HepG2 (cell line): ENCODE results near the gene CDKN2A. TPM values are rescaled to one million over a fixed set of nuclear protein-coding genes. Genes with fewer than 3 reads are reported as not detected.

ENCODE experiments used
- ATAC-seq: fragments of 200-7000 bp; cut with Tn5 transposase; 3 replicates; pipeline ENCODE4 v1.9.1; 2020; ENCODE audit warnings: mild to moderate bottlenecking, moderate library complexity
- BruUV-seq: library from RNA; stranded (reverse); fragments of 400-500 nt; replicated peaks from 2 replicates; lab custom pipeline; 2021; lab: Mats Ljungman, UMichigan
- CTCF ChIA-PET: fragments of 300-600 bp; formaldehyde crosslinking; extraction: SDS; loops from one replicate; lab custom pipeline; 2021; ENCODE audit warnings: low total read pairs, inconsistent platforms, low intra/inter-chr PET ratio; lab: Yijun Ruan, JAX
- POLR2A ChIA-PET: fragments of 350-600 bp; sonication (Branson Sonifier 250); formaldehyde crosslinking; loops from one replicate; lab custom pipeline; 2020; ENCODE audit warnings: antibody characterized with exemption, inconsistent platforms; lab: Yijun Ruan, JAX
- DNase-seq: peaks from one replicate; pipeline ENCODE4 v3.0.0-alpha.2; 2015; ENCODE audit warnings: low spot score
- FAIRE-seq: peaks from 3 replicates; lab custom pipeline; 2011; peaks lifted over from hg19 to GRCh38; lab: Jason Lieb, UNC
- H2AFZ ChIP-seq: one replicate; pipeline ENCODE4 v1.6.1; 2011; ENCODE audit warnings: low read length, inconsistent platforms
- H3K27ac ChIP-seq: fragments of 300-600 bp; 3 replicates; pipeline ENCODE4 v1.8.0; 2011; ENCODE audit warnings: mixed run types, mild to moderate bottlenecking, mixed read lengths, low read length, inconsistent platforms; ENCODE audit not compliant: insufficient read depth; ENCODE audit errors: extremely low read length
- H3K27me3 ChIP-seq, 2 experiments: fragments of 200-600 bp in 1 of 2; 2 replicates in 1 of 2; 3 replicates in 1 of 2; pipeline versions ENCODE4 v1.6.0 to v1.8.0; 2011; ENCODE audit warnings: low read length in 2 of 2, mild to moderate bottlenecking in 2 of 2, moderate library complexity in 2 of 2, inconsistent platforms in 1 of 2; ENCODE audit not compliant: insufficient read depth in 2 of 2, control insufficient read depth in 1 of 2
- H3K36me3 ChIP-seq, 2 experiments: fragments of 200-600 bp in 1 of 2; replicated peaks in 1 of 2; 2 replicates in 1 of 2; 3 replicates in 1 of 2; pipeline versions ENCODE4 v1.5.1 to v1.8.0; 2011; ENCODE audit warnings: low read length in 2 of 2, inconsistent platforms in 1 of 2; ENCODE audit not compliant: insufficient read depth in 2 of 2, control insufficient read depth in 1 of 2
- H3K4me1 ChIP-seq: 2 replicates; pipeline ENCODE4 v1.5.1; 2012; ENCODE audit warnings: low read length, inconsistent platforms; ENCODE audit not compliant: insufficient read depth
- H3K4me2 ChIP-seq: 2 replicates; pipeline ENCODE4 v1.6.0; 2011; ENCODE audit warnings: low read depth, low read length, inconsistent platforms
- H3K4me3 ChIP-seq, 3 experiments: fragments of 200-600 bp in 1 of 3; sonication (generic), shearing (Covaris generic) in 1 of 3; replicated peaks in 1 of 3; 2 replicates each; pipeline ENCODE4 v1.5.1; 2011 to 2016; ENCODE audit warnings: low read length in 3 of 3, inconsistent platforms in 2 of 3, low read depth in 2 of 3, mild to moderate bottlenecking in 2 of 3, control low read depth in 1 of 3, mixed read lengths in 1 of 3; ENCODE audit not compliant: insufficient read depth in 1 of 3
- H3K79me2 ChIP-seq: one replicate; pipeline ENCODE4 v1.6.1; 2011; ENCODE audit warnings: low read length, inconsistent platforms; ENCODE audit not compliant: insufficient read depth
- H3K9ac ChIP-seq: 2 replicates; pipeline ENCODE4 v1.6.0; 2011; ENCODE audit warnings: mild to moderate bottlenecking, low read depth, low read length, inconsistent platforms; ENCODE audit not compliant: insufficient read depth
- H3K9me3 ChIP-seq: 2 replicates; pipeline ENCODE4 v1.5.1; 2012; ENCODE audit warnings: mild to moderate bottlenecking, low read length
- H4K20me1 ChIP-seq: 2 replicates; pipeline ENCODE4 v1.6.0; 2011; ENCODE audit warnings: inconsistent platforms, mild to moderate bottlenecking, low read length, moderate library complexity; ENCODE audit not compliant: insufficient read depth
- MED1 ChIP-seq: sonication (generic); formaldehyde crosslinking; IDR thresholded peaks from 2 replicates; pipeline ENCODE4 v1.4.0; 2020; ENCODE audit warnings: missing genetic modification reagents
- NKX3-1 ChIP-seq: sonication (generic); formaldehyde crosslinking; IDR thresholded peaks from 2 replicates; pipeline ENCODE4 v1.5.0; 2020; ENCODE audit warnings: missing genetic modification reagents
- ZBTB26 ChIP-seq: IDR thresholded peaks from 2 replicates; pipeline ENCODE4 v1.6.1; 2016; ENCODE audit warnings: missing compliant biosample characterization, missing genetic modification reagents, borderline replicate concordance
- ZHX1 ChIP-seq: sonication (generic); formaldehyde crosslinking; IDR thresholded peaks from 2 replicates; pipeline ENCODE4 v1.8.1; 2022; ENCODE audit warnings: low read depth, mild to moderate bottlenecking, missing genetic modification reagents
- ZNF562 ChIP-seq: sonication (generic); formaldehyde crosslinking; IDR thresholded peaks from 2 replicates; pipeline ENCODE4 v1.8.0; 2022; ENCODE audit warnings: missing genetic modification reagents, borderline replicate concordance
- WGBS: methylation state at CpG from one replicate; pipeline ENCODE4 v1.1.6; 2017; ENCODE audit warnings: low lambda C conversion rate; 5-methylcytosine and 5-hydroxymethylcytosine counted together
- in situ Hi-C: cut with HindIII; loops from 2 replicates; pipeline ENCODE4 v1.10.0; 2017; ENCODE audit warnings: low pct_unique_long_range_greater_than_20kb; ENCODE audit not compliant: extremely low pct_ligation_motif_present
- intact Hi-C: fragments of 100-400 bp; cut with micrococcal nuclease; formaldehyde crosslinking; loops from one replicate; pipeline ENCODE4 v1.10.0; 2022; ENCODE audit not compliant: unreplicated experiment
- polyA plus RNA-seq, 8 experiments: library from polyadenylated mRNA; depleted of rRNA in 3 of 8; stranded (reverse) in 7 of 8; unstranded in 1 of 8; fragments of >200 nt; fragmentation: Illumina TruSeq in 4 of 8; extraction: Trizol in 4 of 8; gene quantifications; 2 replicates each; pipeline versions ENCODE4 v1.2.1 to v1.2.3, GENCODE V29; 2011 to 2016; ENCODE audit warnings: low read depth in 4 of 8, missing spikeins in 1 of 8, mixed read lengths in 1 of 8; ENCODE audit not compliant: insufficient read depth in 1 of 8
- total RNA-seq, 5 experiments: library from RNA; depleted of rRNA; stranded (reverse); fragments of >200 nt; fragmentation: Illumina TruSeq; extraction: Trizol; gene quantifications; 2 replicates each; pipeline ENCODE4 v1.2.3, GENCODE V29; 2016; ENCODE audit warnings: low read depth in 1 of 5

CDKN2A gene
- total and polyA plus RNA-seq, 2 of the 13 experiments (the other 11 are each of a cell fraction or from before 2014, with no cell fraction given), result 4.2 to 4.8 TPM

DNA sequence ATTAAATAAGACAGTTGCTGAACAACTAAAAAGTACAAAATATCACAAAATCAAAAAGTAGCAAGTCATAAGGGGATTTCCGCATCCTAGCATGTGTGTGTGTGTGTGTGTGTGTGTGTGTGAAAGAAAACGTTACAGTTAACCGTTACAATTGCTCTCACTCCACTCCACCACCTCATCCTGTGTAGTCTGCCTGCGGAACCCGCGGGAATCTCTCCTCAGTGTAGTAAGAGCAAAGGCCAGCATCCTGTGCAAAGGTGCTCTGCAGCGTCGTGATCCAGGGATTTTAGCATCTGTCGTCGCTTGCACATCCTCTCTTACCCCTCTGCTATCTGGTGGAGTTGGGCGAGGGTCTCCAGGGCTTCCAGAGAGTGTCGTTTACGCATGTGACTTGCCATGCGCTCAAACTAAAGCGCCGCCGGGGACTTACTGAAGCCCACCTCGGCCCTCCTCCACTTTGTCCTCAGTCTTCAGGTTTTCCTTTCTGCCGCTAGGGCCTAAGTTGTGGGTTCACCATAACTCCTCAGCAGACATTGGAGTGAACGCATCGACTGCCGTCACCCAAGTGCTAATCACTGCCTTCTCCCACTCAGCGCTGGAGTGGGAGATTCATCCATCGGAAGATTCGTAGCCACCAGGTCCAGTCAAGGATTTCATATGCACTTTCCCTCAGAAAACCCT lies 11.0 kb upstream of the CDKN2A start:
- ATAC-seq (no peak), DNase-seq (no peak), FAIRE-seq (no peak)
- H3K4me3 ChIP-seq, result no peak overlapping the region
- H2AFZ ChIP-seq, result no peak overlapping the region
- ChIA-PET CTCF (no interaction called here), POLR2A (no interaction called here)
- 76% methylated on average over 22 of the region's 25 CpGs for WGBS
- H4K20me1 ChIP-seq, result no peaks in the 10 kb centered on the region
- H3K36me3 ChIP-seq, result no peaks in the 10 kb centered on the region
- H3K79me2 ChIP-seq, result no peaks in the 10 kb centered on the region
- H3K9me3 ChIP-seq, result no peaks in the 10 kb centered on the region
- H3K4me1 ChIP-seq, result peaks cover 12% of the 10 kb centered on the region
- BruUV-seq, result no TSS peak
- in situ Hi-C loops, result loop anchor here (5.0 kb wide), 1 partner anchor 188 kb away; no protein-coding TSS in a partner anchor
- H3K27ac ChIP-seq, result no peak overlapping the region
- no peak overlapping the region for H3K9ac ChIP-seq
- no peak for TF ChIP-seq NKX3-1 (CRISPR knock-in tag)
- no peak for TF ChIP-seq MED1 (CRISPR knock-in tag)
- no peak for TF ChIP-seq ZHX1
- no peak for TF ChIP-seq ZNF562
- no peak for TF ChIP-seq ZBTB26
- TF ChIP-seq, all 625 proteins: peak for 0
- Histone ChIP-seq H3K4me2 (no peak overlapping the region), H3K27me3 (no peaks in the 10 kb centered on the region)
- intact Hi-C loops, result loop anchor here (10.0 kb wide), 1 partner anchor 670 kb away; the partner anchor contains the start of gene KLHL9
